GM23248 (cell line): ENCODE data around the gene NDUFS7. TPM values are rescaled to one million over a fixed set of nuclear protein-coding genes. Genes with fewer than 3 reads are reported as not detected.

Experiments
- DNase-seq: peaks from one replicate; pipeline ENCODE4 v3.0.0-alpha.2; 2015
- H2AFZ ChIP-seq: fragments of 200-600 bp; sonication (generic); 2 replicates; pipeline ENCODE4 v1.6.1; 2016; ENCODE audit warnings: antibody characterized with exemption
- H3F3A ChIP-seq: fragments of 200-600 bp; sonication (generic); 2 replicates; pipeline ENCODE4 v1.6.1; 2016; ENCODE audit warnings: mild to moderate bottlenecking, antibody characterized with exemption, mixed run types; ENCODE audit not compliant: insufficient read depth
- H3K27ac ChIP-seq: fragments of 200-600 bp; sonication (generic); 2 replicates; pipeline ENCODE4 v1.5.1; 2016; ENCODE audit warnings: mild to moderate bottlenecking
- H3K27me3 ChIP-seq: fragments of 200-600 bp; sonication (generic); replicated peaks from 2 replicates; pipeline ENCODE4 v1.6.1; 2016; ENCODE audit warnings: mild to moderate bottlenecking; ENCODE audit not compliant: insufficient read depth
- H3K36me3 ChIP-seq: fragments of 200-600 bp; sonication (generic); 2 replicates; pipeline ENCODE4 v1.6.1; 2016; ENCODE audit warnings: low read depth, mild to moderate bottlenecking
- H3K4me1 ChIP-seq: fragments of 200-600 bp; sonication (generic); 2 replicates; pipeline ENCODE4 v1.6.1; 2016; ENCODE audit warnings: mild to moderate bottlenecking; ENCODE audit not compliant: insufficient read depth
- H3K4me2 ChIP-seq: fragments of 200-600 bp; sonication (generic); one replicate; pipeline ENCODE4 v1.6.1; 2016; ENCODE audit warnings: mild to moderate bottlenecking; ENCODE audit not compliant: unreplicated experiment
- H3K4me3 ChIP-seq: fragments of 200-600 bp; sonication (generic); 2 replicates; pipeline ENCODE4 v1.5.1; 2016; ENCODE audit warnings: mild to moderate bottlenecking
- H3K79me2 ChIP-seq: fragments of 200-600 bp; sonication (generic); 2 replicates; pipeline ENCODE4 v1.6.1; 2016; ENCODE audit warnings: mild to moderate bottlenecking; ENCODE audit not compliant: insufficient read depth
- H3K9ac ChIP-seq: fragments of 200-600 bp; sonication (generic); 2 replicates; pipeline ENCODE4 v1.6.1; 2016; ENCODE audit warnings: mild to moderate bottlenecking
- H3K9me2 ChIP-seq: fragments of 200-600 bp; sonication (generic); 2 replicates; pipeline ENCODE4 v1.6.1; 2016; ENCODE audit warnings: mixed run types, mild to moderate bottlenecking, moderate library complexity; ENCODE audit not compliant: insufficient read depth
- H3K9me3 ChIP-seq: fragments of 200-600 bp; sonication (generic); one replicate; pipeline ENCODE4 v1.6.1; 2017; ENCODE audit warnings: low read depth
- H4K20me1 ChIP-seq: fragments of 200-600 bp; sonication (generic); 2 replicates; pipeline ENCODE4 v1.6.0; 2016; ENCODE audit not compliant: insufficient read depth
- EZH2 ChIP-seq: fragments of 200-600 bp; sonication (generic); IDR thresholded peaks from 2 replicates; pipeline ENCODE4 v1.6.1; 2018; ENCODE audit warnings: antibody characterized with exemption, mild to moderate bottlenecking; ENCODE audit not compliant: insufficient read depth, poor library complexity, severe bottlenecking
- EZH2phosphoT487 ChIP-seq: fragments of 200-600 bp; sonication (generic); IDR thresholded peaks from 2 replicates; pipeline ENCODE4 v1.6.1; 2018; ENCODE audit warnings: antibody characterized with exemption, moderate library complexity, mild to moderate bottlenecking, low read depth; ENCODE audit not compliant: insufficient read depth
- WGBS, 2 experiments: methylation state at CpG; one replicate each; pipeline ENCODE4 v1.1.6; 2015 to 2017; ENCODE audit warnings: low lambda C conversion rate in 2 of 2, low coverage in 1 of 2; ENCODE audit errors: missing lambda C conversion rate in 2 of 2; 5-methylcytosine and 5-hydroxymethylcytosine counted together
- in situ Hi-C: fragments of 300-500 bp; cut with MboI; formaldehyde crosslinking; loops from 2 replicates; pipeline ENCODE4 v1.15.0; 2020
- polyA plus RNA-seq: library from polyadenylated mRNA; unstranded; fragments of >200 nt; fragmentation: Nextera tagmentation; extraction: Ambion mirVana; gene quantifications from 2 replicates; pipeline ENCODE4 v1.2.1, GENCODE V29; 2016
- total RNA-seq: library from RNA; depleted of rRNA; stranded (reverse); fragments of >200 nt; shearing (Covaris generic); gene quantifications from 2 replicates; pipeline ENCODE4 v1.2.3, GENCODE V29; 2014

NDUFS7 gene
- total and polyA plus RNA-seq, 2 experiments from 2014 or later: 67.1 to 173 TPM

- H3K79me2 ChIP-seq: no peaks in the 10 kb centered on the region
- 90 to 91% methylated on average over 17 of the region's 17 CpGs for whole genome bisulfite sequencing, 2 experiments
Observed at GRCh38 chr19:1393841-1394240, 10.1 kb downstream of the NDUFS7 start.

DNA sequence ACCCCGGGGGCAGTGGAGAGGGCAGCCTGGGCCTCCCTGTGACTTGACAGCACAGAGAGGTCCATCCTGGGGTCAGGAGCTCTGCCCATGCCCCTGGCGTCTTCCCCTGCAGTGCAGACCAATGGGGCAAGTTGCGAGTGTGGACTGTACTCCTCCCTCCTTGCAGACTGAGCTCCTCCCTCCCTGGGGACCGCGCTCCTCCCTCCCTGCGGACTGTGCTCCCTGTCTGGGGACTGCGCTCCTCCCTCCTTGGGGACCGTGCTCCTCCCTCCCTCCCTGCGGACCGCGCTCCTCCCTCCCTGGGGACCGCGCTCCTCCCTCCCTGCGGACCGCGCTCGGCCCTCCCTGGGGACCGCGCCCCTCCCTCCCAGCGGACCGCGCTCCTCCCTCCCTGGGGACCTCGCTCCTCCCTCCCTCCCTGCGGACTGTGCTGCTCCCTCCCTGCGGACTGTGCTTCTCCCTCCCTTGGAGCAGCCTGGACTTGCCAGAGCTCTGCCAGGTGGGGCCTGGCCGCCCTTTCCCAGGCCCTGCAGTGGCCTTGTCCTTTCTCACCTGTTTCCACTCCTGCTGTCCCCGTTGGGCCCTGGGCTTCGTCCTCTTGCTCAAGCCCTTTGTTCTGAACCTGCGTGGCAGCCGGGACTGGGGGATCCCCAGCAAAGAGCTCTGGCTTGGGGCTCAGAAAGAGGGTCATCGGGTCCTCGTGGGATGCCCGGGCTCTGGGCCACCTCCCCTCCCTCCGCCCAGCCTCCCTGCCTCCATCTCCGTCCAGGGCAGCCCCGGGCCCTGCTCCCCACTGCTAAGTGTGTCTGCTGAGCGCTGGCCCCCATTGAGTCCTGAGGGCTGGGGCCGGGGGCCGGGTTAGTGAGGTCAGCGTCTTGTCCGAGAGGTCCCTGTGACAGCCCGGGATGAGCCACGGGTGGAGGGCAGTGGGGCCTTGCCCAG is 10.8 kb downstream of the NDUFS7 start:
- Histone ChIP-seq H3K4me1 (0 out of 2 replicates have a peak, but pooled peaks cover 4% of the 10 kb centered on the region), H3K27ac (no peak overlapping the region), H3K9me2 (no peaks in the 10 kb centered on the region), H3K79me2 (no peaks in the 10 kb centered on the region), H3K9ac (no peak overlapping the region), H4K20me1 (no peaks in the 10 kb centered on the region), H3K36me3 (no peaks in the 10 kb centered on the region), H2AFZ (no peak overlapping the region), H3K4me2 (no peak overlapping the region), H3K9me3 (no peaks in the 10 kb centered on the region), H3K4me3 (no peak overlapping the region), H3K27me3 (no peaks in the 10 kb centered on the region), H3F3A (no peaks in the 10 kb centered on the region)
- 86% methylated on average over 21 to 43 of the region's 43 CpGs for WGBS, 2 experiments
- no peak for DNase-seq
- no peak for TF ChIP-seq EZH2
- TF ChIP-seq EZH2phosphoT487: no peak
- in situ Hi-C loops: no loop called here

More at GRCh38 chr19:1393841-1394240, 10.1 kb downstream of the NDUFS7 start:
- Histone ChIP-seq H2AFZ (no peak overlapping the region), H3K27ac (no peak overlapping the region), H3K4me2 (no peak overlapping the region), H3K4me3 (no peak overlapping the region), H3K36me3 (no peaks in the 10 kb centered on the region; the same call in 1 of the 2 replicates), H3K27me3 (no peaks in the 10 kb centered on the region), H3K4me1 (0 out of 2 replicates have a peak, but pooled peaks cover 4% of the 10 kb centered on the region), H3K9me3 (no peaks in the 10 kb centered on the region), H3K9me2 (no peaks in the 10 kb centered on the region), H4K20me1 (no peaks in the 10 kb centered on the region), H3F3A (no peaks in the 10 kb centered on the region), H3K9ac (no peak overlapping the region)
- TF ChIP-seq EZH2 (no peak), EZH2phosphoT487 (no peak)
- no peak for DNase-seq
- in situ Hi-C loops: no loop called here

DNA sequence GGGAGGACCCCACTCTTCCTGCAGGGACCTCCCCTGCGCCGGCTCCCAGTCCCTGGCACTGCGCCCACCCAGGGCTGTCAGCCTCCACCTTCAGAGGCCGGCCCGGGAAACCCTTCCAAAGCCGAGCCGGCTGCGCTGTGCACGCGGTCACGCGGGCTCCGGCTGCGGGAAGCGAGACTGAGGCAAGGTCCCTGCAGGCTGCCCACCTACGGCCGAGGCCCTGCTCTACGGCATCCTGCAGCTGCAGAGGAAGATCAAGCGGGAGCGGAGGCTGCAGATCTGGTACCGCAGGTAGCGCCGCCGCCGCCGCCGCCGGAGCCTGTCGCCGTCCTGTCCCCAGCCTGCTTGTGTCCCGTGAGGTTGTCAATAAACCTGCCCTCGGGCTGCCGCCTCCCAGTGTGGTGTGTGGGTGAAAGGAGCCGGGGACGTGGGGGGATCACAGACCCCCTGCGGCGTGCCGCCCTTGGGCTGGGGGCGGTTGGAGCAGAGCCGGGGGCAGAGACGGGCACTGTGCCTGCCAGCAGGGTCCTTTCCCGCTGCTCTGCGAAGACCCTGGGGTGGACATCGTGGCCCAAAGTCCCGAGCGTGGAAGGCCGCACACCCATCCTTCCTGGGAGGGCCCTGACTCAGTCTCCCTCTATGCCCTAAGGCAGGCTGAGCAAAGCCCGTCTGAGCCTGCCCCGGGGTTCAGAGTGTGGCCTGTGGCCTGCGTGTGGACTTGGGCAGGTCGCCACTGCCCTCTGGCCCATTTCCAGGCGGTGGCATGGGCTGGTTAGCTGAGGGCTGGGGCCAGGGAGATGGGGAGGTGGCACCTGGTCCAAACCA is 11.7 kb downstream of the NDUFS7 start:
- no peaks in the 10 kb centered on the region for H3K36me3 ChIP-seq
- 86 to 89% methylated on average over 50 to 51 of the region's 52 CpGs for WGBS, 2 experiments
- H3K79me2 ChIP-seq: no peaks in the 10 kb centered on the region

More for the DNA sequence above, 11.7 kb downstream of the NDUFS7 start:
- no peak overlapping the region for H2AFZ ChIP-seq
- H3F3A ChIP-seq: no peaks in the 10 kb centered on the region
- in situ Hi-C loops: no loop called here
- no peaks in the 10 kb centered on the region for H3K9me3 ChIP-seq
- no peak overlapping the region for H3K4me3 ChIP-seq
- H4K20me1 ChIP-seq: no peaks in the 10 kb centered on the region
- H3K4me1 ChIP-seq: 0 out of 2 replicates have a peak, but pooled peaks cover 5% of the 10 kb centered on the region
- TF ChIP-seq EZH2phosphoT487: no peak
- TF ChIP-seq EZH2: no peak
- H3K27me3 ChIP-seq: no peaks in the 10 kb centered on the region
- no peak overlapping the region for H3K4me2 ChIP-seq
- H3K9me2 ChIP-seq: no peaks in the 10 kb centered on the region
- DNase-seq: no peak
- no peak overlapping the region for H3K9ac ChIP-seq
- H3K27ac ChIP-seq: no peak overlapping the region
